Measurements from ENCODE around the gene PCDHGA9.
"Not testable (repeated sequence)": the region's sequence is repeated elsewhere in the genome, so short reads cannot be mapped to it uniquely, and the experiment has no call there.

The PCDHGA9 gene

GRCh38 chr5:141431286-141431685 lies 28.7 kb downstream of the PCDHGA9 start:
- Histone ChIP-seq H3K27ac (ENCODE audit: low read length) (no peak overlapping the region), H2AFZ (ENCODE audit: low read length) (no peak overlapping the region), H4K20me1 (ENCODE audit: insufficient read depth, low read length) (no peaks in the 10 kb centered on the region), H3K9me2 (replicated peaks; ENCODE audit: insufficient read depth, low read length) (no peaks in the 10 kb centered on the region), H3K4me1 (ENCODE audit: low read length) (no peaks in the 10 kb centered on the region), H3K79me2 (ENCODE audit: low read length) (no peaks in the 10 kb centered on the region), H3K27me3 (replicated peaks; ENCODE audit: insufficient read depth, low read length) (no peaks in the 10 kb centered on the region; the same call in 1 of the 2 replicates), H3K4me3 (ENCODE audit: low read length) (peak overlapping the region; percentile 46; the same call in 1 of the 2 replicates), H3K9me3 (replicated peaks; ENCODE audit: insufficient read depth, low read length) (no peaks in the 10 kb centered on the region), H3F3A (ENCODE audit: insufficient read depth, low read length) (no peaks in the 10 kb centered on the region), H3K36me3 (replicated peaks; ENCODE audit: insufficient read depth, low read length) (no peaks in the 10 kb centered on the region), H3K4me2 (ENCODE audit: low read depth, low read length) (peak overlapping the region; percentile 77), H3K9ac (ENCODE audit: low read length) (no peak overlapping the region)
- no peak for TF ChIP-seq CTCF (IDR thresholded peaks at IDR 0.05; ENCODE audit: low read length)
- TF ChIP-seq EZH2phosphoT487 (IDR thresholded peaks at IDR 0.05; ENCODE audit: low read length) = no peak
- TF ChIP-seq EZH2 (optimal IDR thresholded peaks at IDR 0.05; ENCODE audit: low read depth, low read length) = no peak
- DNase-seq = no peak

- not testable (repeated sequence) for H3K9me2 ChIP-seq (replicated peaks; ENCODE audit: insufficient read depth, low read length); H2AFZ ChIP-seq (ENCODE audit: low read length); H3F3A ChIP-seq (ENCODE audit: insufficient read depth, low read length); DNase-seq; H3K9me3 ChIP-seq (replicated peaks; ENCODE audit: insufficient read depth, low read length); H3K4me2 ChIP-seq (ENCODE audit: low read depth, low read length); H3K27me3 ChIP-seq (replicated peaks; ENCODE audit: insufficient read depth, low read length); H3K36me3 ChIP-seq (replicated peaks; ENCODE audit: insufficient read depth, low read length); H3K4me3 ChIP-seq (ENCODE audit: low read length); H4K20me1 ChIP-seq (ENCODE audit: insufficient read depth, low read length); H3K4me1 ChIP-seq (ENCODE audit: low read length); H3K9ac ChIP-seq (ENCODE audit: low read length); H3K79me2 ChIP-seq (ENCODE audit: low read length); H3K27ac ChIP-seq (ENCODE audit: low read length)
Observed at GRCh38 chr5:141432308-141432707, 29.7 kb downstream of the PCDHGA9 start.

GRCh38 chr5:141432726-141433125 lies 30.1 kb downstream of the PCDHGA9 start:
- H3F3A ChIP-seq (ENCODE audit: insufficient read depth, low read length); H4K20me1 ChIP-seq (ENCODE audit: insufficient read depth, low read length); H3K4me1 ChIP-seq (ENCODE audit: low read length); H2AFZ ChIP-seq (ENCODE audit: low read length); H3K79me2 ChIP-seq (ENCODE audit: low read length); H3K27ac ChIP-seq (ENCODE audit: low read length); H3K4me3 ChIP-seq (ENCODE audit: low read length); H3K27me3 ChIP-seq (replicated peaks; ENCODE audit: insufficient read depth, low read length); H3K36me3 ChIP-seq (replicated peaks; ENCODE audit: insufficient read depth, low read length); H3K4me2 ChIP-seq (ENCODE audit: low read depth, low read length); DNase-seq; H3K9me3 ChIP-seq (replicated peaks; ENCODE audit: insufficient read depth, low read length); H3K9ac ChIP-seq (ENCODE audit: low read length); H3K9me2 ChIP-seq (replicated peaks; ENCODE audit: insufficient read depth, low read length): not testable (repeated sequence)

GRCh38 chr5:141434006-141434405 lies 31.4 kb downstream of the PCDHGA9 start:
- Histone ChIP-seq H2AFZ (ENCODE audit: low read length) (no peak overlapping the region), H3K4me3 (ENCODE audit: low read length) (no peak overlapping the region), H3K9me2 (replicated peaks; ENCODE audit: insufficient read depth, low read length) (no peaks in the 10 kb centered on the region), H3F3A (ENCODE audit: insufficient read depth, low read length) (no peaks in the 10 kb centered on the region), H3K36me3 (replicated peaks; ENCODE audit: insufficient read depth, low read length) (no peaks in the 10 kb centered on the region), H3K4me2 (ENCODE audit: low read depth, low read length) (no peak overlapping the region), H3K9ac (ENCODE audit: low read length) (no peak overlapping the region), H3K27me3 (replicated peaks; ENCODE audit: insufficient read depth, low read length) (no peaks in the 10 kb centered on the region; the same call in 1 of the 2 replicates), H3K79me2 (ENCODE audit: low read length) (no peaks in the 10 kb centered on the region), H3K27ac (ENCODE audit: low read length) (no peak overlapping the region), H4K20me1 (ENCODE audit: insufficient read depth, low read length) (no peaks in the 10 kb centered on the region), H3K9me3 (replicated peaks; ENCODE audit: insufficient read depth, low read length) (no peaks in the 10 kb centered on the region), H3K4me1 (ENCODE audit: low read length) (no peaks in the 10 kb centered on the region)
- TF ChIP-seq CTCF (IDR thresholded peaks at IDR 0.05; ENCODE audit: low read length) (no peak), EZH2 (optimal IDR thresholded peaks at IDR 0.05; ENCODE audit: low read depth, low read length) (no peak), EZH2phosphoT487 (IDR thresholded peaks at IDR 0.05; ENCODE audit: low read length) (no peak)
- no peak for DNase-seq
